ENCODE data around the gene PDC.
"Not testable (repeated sequence)": the region's sequence is repeated elsewhere in the genome, so short reads cannot be mapped to it uniquely, and the experiment has no call there.

Gene PDC

DNA sequence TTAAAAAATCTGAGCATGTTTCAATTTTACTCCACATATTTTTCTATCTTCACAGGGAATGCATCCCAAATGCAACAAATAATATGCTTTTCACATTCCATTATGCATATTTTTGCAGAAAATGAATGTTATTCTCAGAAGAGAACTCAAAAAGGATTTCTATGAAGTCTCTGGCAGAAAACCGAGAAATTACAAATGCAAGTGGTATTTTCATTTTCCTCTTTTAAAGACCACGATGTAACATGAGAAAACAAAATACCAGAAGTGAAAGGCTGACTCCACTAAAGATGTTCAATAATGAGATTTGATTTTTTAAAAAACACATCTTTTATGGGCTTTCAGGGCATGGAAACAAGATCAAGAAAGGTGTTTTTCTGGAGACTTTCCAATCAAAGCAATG lies 5.0 kb upstream of the PDC start:
- no peak for DNase-seq (ENCODE audit: low read depth in 3 of 3)

DNA sequence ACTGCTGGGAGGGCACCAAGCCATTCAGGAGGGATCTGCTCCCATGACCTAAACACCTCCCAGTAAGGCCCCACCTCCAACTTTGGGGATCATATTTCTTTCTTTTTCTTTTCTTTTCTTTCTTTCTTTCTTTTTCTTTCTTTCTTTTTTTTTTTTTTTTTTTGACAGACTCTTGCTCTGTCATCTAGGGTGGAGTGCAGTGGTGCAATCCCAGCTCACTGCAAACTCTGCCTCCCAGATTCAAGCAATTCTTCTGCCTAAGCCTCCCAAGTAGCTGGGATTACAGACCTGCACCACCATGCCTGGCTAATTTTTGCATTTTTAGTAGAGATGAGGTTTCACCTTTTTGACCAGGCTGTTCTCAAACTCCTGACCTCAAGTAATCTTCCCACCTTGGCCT lies 4.6 kb upstream of the PDC start:
- not testable (repeated sequence) for DNase-seq (ENCODE audit: low read depth in 3 of 3)

GRCh38 chr1:186463926-186464325 lies 3.0 kb upstream of the PDC start:
- no peak for DNase-seq (ENCODE audit: low read depth in 3 of 3)

GRCh38 chr1:186463511-186463910 lies 2.6 kb upstream of the PDC start:
- DNase-seq (ENCODE audit: low read depth in 3 of 3) = no peak

DNA sequence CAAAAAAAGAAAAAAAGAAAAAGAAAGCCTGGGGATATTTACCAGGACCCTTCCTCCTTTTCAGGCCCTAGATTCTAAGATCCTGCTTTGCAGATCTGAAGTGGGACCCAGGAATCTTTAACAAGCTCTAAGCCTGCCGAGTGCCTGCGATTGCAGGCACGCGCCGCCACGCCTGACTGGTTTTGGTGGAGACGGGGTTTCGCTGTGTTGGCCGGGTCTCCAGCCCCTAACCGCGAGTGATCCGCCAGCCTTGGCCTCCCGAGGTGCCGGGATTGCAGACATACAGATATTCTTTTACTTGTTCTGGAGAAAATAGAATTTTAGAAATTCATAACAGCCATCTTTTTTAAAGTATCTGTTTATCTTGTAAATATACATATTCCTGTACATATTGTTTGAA lies 1.8 kb downstream of the PDC start:
- DNase-seq (ENCODE audit: low read depth in 3 of 3) = not testable (repeated sequence)

DNA sequence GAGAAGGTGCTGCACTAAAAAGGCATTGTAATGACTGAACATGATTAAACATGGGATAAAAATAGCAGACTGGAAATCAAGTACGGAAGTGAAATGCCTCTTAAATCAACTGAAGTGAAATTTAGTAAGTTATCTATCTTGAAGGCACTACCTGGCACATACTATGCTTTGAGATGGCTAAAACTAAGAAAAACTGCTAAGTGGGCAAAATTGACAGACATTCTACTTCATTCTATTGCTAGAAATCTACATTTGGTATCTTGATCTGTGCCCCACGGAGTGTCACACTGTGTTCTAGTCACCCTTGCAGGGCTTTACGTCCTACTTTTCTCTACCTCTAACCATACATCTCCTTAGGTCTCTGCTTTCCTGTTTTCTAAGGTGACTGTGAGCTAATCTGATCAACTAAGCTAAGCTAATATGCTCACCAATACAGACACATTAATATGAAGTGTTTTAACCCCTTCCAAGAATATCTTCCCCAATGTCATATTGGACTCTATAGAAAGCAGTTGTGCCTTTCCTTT lies 4.1 kb downstream of the PDC start:
- no peak for DNase-seq (ENCODE audit: low read depth in 3 of 3)

GRCh38 chr1:186454981-186455380 lies 5.9 kb downstream of the PDC start:
- DNase-seq (ENCODE audit: low read depth in 3 of 3) = no peak

- no peak for DNase-seq (ENCODE audit: low read depth in 3 of 3)
These were observed 14.8 kb downstream of the PDC start for GRCh38 chr1:186446152-186446551.

DNA sequence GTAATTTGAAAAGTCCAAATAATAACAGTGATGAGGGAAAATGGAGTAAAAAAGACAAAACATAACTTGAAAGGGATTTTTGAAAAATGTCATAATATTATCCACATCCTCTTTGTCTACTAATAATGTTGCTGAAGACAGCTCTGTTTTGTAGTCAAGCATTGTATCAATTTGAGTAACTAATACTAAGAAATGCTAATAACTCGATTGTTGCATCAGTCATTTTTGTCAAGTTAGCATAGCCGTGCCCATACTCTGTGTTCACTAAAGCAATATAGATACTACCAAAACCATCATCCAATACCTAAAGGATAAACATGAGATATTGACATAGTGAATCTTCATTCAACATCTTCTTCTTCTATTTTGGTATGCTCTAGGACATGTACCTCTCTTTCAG lies 17.3 kb downstream of the PDC start:
- DNase-seq (ENCODE audit: low read depth in 3 of 3) = no peak

DNA sequence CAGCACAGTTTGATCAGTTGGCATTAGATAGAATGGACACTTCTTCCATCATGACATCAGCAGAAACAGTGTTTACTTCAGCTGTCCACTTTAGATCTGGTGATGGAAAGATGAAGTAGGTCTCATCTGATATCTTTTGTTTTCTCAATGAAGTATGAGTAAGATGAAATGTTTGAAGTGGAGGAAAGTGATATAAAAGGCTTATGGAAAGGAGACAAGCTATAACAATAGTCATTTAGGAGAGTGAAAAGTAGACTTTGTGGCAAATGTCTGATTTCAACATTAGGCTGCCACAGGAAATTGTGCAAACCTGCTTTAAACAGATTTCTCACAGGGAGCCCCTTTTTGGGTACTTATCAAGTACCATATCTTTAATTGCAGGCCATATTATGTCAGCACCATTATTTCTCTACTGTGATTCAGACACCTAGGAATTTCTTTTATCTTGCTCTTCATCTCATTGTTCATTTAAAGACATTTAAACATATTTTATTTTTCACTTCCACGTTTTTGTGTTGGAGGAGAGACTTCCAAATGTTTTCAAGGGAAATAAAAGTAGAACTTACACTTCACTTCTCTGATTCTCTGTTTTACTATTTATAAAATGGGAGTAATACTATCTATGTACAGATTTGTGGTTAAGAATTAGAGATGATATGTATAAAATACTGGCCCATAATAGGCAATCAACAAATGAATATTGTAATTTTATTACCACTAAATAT lies 18.1 kb downstream of the PDC start:
- DNase-seq (ENCODE audit: low read depth in 3 of 3) = no peak

DNA sequence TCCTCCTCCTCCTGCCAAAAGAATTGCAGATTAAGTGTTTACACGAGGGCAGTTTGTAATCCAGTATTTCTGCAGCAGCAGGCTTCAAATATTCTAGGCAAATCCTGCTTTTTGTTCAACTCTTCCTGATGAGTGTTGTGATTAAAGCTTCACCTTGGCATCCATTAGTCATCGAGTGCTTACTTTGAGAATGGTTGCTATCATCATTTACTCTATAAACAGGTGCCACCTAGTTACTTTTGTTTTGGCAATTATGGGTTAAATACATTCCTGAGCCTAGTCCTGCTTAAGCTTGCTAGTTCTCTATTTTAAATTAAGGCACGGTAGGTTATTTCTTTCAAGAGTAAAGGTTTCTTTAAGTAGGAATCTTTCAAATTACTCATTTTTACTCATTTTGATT lies 20.3 kb downstream of the PDC start:
- no peak for DNase-seq (ENCODE audit: low read depth in 3 of 3)

- no peak for DNase-seq (ENCODE audit: low read depth in 3 of 3)
These were observed 22.3 kb downstream of the PDC start for GRCh38 chr1:186438567-186438966.

GRCh38 chr1:186435336-186435735 lies 25.6 kb downstream of the PDC start:
- DNase-seq (ENCODE audit: low read depth in 3 of 3) = no peak

GRCh38 chr1:186429017-186429416 lies 31.9 kb downstream of the PDC start:
- DNase-seq (ENCODE audit: low read depth in 3 of 3) = no peak

DNA sequence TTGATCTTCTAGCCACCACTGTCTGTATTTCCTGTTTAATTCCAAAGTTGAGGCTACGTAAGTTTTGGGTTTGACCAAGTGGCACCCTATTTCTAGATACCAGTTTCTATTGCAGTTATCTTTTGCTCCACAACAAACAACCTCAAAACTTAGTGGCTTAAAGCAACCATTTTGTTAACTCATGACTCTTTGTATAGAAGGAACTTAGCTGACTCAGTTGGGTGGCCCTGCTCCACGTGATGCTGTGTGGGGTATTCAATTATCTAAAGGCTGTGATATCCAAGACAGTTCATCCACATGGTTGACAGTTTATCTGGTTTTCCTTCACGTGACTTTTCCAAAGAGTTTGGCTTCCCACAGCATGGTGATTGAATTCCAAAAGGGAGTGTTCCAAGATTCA lies 34.8 kb downstream of the PDC start:
- no peak for DNase-seq (ENCODE audit: low read depth in 3 of 3)

- DNase-seq (ENCODE audit: low read depth in 3 of 3) = no peak
These were observed 36.4 kb downstream of the PDC start for GRCh38 chr1:186424539-186424938.

DNA sequence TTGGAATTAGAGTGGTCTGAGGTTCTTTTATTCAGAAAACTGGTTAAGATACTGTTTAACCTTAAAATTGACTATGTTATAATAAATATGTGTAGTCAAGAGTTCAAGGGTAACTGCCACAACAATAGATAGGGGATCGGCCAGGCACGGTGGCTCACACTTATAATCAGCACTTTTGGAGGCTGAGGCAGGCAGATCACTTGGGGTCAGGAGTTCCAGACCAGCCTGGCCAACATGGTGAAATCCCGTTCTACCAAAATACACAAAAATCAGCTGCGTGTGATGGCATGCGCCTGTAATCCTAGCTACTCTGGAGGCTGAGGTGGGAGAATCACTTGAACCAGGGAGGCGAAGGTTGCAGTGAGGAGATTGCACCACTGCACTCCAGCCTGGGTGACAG lies 39.5 kb downstream of the PDC start:
- DNase-seq (ENCODE audit: low read depth in 3 of 3) = no peak

DNA sequence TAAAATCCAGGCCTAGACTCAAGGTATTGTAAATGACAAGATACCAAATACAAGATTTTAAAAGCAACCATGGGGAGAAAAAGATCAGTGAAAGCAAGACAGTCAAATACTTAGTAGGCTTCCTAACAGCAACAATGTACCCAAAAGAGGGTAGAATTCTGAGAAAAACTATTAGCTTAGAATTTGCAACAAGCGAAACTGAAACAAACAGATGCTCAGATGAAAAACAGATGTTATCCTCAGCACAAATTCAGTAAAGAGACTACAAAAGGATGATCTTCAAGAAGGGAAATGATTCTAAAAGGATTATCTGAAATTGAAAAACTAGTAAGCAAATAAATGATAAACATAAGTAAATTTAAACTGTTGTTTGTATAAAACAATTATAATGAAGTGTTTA lies 40.0 kb downstream of the PDC start:
- no peak for DNase-seq (ENCODE audit: low read depth in 3 of 3)

- no peak for DNase-seq (ENCODE audit: low read depth in 3 of 3)
These were observed 40.6 kb downstream of the PDC start for GRCh38 chr1:186420311-186420710.

- DNase-seq (ENCODE audit: low read depth in 3 of 3) = no peak
These were observed 42.4 kb downstream of the PDC start for GRCh38 chr1:186418503-186418902.

DNA sequence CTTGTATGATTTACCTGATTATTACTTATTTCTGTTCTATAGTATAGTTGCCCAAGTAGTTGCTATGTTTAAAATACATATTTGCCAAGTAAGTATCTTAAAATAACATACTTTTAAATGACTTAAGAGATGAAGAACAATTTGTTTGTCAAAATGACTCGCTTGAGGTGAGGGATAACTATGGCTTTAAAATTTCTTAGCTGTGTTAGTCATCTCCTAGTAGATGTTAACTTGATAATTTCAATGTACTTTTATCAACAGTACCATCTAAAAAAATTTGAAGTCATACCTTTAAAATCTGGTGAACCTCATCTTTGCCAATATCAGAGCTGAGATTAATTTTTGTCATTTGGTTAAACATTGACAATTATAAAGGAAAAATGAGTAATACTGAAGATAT lies 47.6 kb downstream of the PDC start:
- DNase-seq (ENCODE audit: low read depth in 3 of 3) = no peak

- no peak for DNase-seq (ENCODE audit: low read depth in 3 of 3)
These were observed 51.8 kb downstream of the PDC start for GRCh38 chr1:186409091-186409490.

- DNase-seq (ENCODE audit: low read depth in 3 of 3) = no peak
These were observed 56.4 kb downstream of the PDC start for GRCh38 chr1:186404454-186405051.

DNA sequence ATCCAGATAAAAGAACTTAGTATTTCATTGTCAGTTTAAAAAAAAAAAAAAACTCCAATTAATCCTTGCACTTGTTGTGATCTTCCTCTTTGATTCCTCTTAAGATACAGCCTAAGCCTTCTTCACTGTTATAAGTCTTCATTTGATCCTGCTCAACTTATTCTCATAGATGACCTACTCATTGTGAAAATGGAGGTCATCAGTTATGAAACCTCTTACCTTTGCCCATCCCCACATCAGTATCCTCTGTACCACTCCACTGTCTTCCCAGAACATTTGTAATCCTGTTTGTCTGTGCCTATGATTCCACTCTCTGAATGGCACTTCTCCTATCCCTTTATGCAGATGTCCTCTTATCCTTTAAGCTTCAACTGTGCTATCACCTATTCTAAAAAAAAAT lies 57.3 kb downstream of the PDC start:
- no peak for DNase-seq (ENCODE audit: low read depth in 3 of 3)
